GM11168 (cell line): ENCODE data around the gene SPAG9.

Experiments used
- in situ Hi-C: fragments of 300-500 bp; cut with MboI; formaldehyde crosslinking; loops from one replicate; pipeline ENCODE4 v1.12.0; 2022; ENCODE audit warnings: low sequenced_read_pairs; ENCODE audit not compliant: unreplicated experiment

The SPAG9 gene

DNA sequence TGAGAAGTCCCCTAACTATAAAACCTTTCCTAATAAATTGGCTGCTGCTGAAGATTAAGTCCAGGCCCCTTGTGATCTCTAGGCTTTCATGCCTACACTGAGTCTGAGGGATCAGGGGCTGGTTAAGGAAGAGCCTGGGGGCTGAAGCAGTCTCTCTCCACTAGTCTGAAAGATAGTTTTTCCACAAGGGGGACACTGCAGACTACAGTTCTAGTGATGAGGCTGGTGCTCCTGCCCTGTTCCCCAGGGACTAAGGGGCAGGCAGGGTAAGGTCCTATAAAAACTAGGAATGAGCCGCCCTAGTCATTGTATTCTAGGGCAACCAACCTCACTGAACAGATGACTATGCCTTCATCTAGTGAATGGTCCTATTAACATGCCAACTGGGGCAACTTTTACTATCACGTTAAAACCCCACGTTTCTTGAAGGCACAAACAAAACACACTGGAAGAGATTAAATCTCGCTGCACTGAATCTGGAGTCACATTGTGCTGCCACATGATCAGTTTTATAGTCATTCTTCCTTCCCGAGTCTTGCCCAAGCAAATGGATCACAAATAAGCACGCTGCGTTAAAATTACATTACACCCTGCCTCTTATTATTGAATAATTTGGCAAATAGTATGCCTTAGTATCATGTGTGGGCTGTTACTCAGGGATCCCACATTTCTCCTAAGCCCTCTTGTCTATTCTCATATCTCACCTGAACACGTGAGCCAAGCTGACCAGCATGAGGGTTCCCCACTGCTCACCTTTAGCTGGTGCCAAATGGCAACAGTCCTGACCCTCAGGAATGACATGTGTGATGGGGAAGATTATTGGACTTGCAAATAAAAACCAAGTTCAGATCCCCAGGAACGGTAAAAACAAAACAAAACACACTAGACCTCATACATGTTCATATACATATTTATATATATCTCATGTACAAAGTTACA, 159.1 kb downstream of the SPAG9 start:
- in situ Hi-C loops: no loop called here

DNA sequence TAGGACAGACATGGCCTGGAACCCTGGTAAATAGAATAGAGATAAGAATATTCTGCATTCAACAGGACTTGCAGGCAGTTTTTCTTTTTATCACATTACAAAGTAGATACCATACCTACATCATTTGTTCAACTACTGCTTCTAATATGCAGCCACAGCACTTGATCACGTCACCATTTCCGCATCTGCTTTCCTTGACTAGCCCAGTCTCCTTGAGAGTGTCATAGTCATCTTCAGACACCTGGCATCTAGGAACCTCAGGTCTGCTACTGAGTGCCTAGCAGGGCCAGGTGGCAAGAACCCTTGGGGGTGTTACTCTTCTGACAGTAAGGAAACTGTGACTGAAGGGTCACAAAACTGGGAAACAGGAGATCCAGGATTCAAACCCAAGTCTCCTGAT, 161.3 kb downstream of the SPAG9 start:
- in situ Hi-C loops: loop anchor here (5.0 kb wide), 1 partner anchor 97 kb away; no protein-coding TSS in a partner anchor

DNA sequence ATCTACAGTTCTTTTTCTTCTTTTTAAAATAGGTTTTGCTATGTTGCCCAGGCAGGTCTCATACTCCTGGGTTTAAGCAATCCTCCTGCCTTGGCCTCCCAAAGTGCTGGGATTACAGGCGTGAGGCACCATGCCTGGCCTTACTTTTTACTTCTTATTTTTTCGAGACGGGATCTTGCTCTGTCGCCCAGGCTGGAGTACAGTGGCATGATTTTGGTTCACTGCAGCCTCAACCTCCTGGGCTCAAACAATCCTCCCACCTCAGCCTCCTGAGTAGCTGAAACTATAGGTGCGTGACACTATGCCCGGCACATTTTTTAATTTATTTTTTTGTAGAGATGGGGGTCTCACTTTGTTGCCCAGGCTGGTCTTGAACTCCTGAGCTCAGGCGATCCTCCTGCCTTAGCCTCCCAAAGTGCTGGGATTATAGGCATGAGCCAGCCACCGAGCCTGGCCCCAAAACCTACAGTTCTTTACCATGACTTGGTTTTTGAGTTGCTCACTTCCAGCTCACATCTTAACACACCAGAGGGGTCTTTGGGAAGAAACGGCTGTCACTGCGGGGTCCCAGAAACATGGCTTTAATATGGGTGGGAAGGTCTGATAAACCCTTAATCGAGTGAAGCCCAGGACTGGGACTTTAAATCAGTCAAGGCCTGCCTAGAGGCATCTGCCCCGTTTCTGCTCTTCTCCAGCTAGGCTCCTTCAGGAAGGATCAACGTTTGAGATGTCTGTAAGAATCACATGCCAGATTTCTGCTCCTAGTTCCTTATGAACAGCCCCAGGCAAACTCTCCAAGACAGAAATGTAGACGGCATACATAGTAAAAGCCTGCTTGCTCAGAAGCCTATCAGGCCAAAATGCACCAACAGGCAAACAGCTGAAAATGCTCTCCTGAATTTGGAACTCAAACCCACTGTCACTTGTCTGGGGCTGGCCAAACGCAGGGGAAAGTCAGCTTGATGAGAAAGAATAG, 162.8 kb downstream of the SPAG9 start:
- in situ Hi-C loops: loop anchor here (5.0 kb wide), 1 partner anchor 96 kb away; no protein-coding TSS in a partner anchor

DNA sequence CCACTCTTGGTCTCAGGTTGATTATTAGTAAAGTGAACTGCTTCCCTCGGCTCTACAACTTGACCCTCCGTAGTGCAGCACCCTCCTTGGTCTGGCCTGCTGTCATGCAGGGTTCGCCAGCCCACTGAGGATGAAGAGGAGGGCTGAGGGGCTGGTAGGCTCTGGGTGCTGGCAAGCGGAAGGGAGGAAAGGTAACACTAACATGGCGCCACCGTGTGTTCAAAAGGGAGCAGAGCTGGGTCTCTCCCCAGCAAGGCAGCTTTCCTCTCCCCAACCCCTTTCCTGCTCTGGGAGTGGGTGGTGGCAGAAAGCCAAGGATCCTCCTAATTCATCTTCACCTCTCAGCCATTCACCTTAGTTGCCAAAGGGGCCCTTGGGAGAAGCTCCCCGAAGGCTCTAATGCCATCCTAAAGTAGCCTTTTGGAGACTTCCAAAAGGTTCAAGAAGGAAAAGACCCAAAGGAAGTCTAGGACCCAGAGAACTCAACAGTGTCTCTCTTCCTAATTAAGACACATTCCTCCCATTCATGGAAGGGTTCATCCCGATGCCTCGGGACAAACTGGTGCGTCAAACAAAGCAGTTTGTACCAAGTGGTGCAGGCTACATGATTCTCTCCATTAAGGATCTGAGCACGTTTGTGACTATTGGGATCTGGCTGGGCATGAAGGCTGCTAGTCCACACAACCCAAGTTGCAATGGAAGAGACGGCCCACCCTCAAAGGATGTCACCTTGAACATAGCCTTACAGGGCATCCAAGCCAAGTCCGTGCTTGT, 163.7 kb downstream of the SPAG9 start:
- in situ Hi-C loops: loop anchor here (5.0 kb wide), 1 partner anchor 95 kb away; no protein-coding TSS in a partner anchor

DNA sequence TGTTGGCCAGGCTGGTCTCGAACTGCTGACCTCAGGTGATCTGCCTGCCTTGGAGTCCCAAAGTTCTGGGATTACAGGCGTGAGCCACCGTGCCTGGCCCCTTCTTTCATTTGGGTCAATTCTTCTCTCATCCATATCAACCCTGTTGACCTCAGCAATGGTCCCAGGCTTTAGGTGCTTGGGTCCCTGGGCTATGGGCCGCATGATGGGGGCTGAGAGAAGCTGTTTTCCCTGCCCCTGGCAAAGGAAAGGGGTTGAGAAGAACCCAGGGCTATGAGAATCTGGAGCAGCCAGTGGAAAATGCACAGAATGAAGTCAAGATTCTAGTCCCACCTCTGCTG, 164.3 kb downstream of the SPAG9 start:
- in situ Hi-C loops: loop anchor here (5.0 kb wide), 1 partner anchor 94 kb away; no protein-coding TSS in a partner anchor

DNA sequence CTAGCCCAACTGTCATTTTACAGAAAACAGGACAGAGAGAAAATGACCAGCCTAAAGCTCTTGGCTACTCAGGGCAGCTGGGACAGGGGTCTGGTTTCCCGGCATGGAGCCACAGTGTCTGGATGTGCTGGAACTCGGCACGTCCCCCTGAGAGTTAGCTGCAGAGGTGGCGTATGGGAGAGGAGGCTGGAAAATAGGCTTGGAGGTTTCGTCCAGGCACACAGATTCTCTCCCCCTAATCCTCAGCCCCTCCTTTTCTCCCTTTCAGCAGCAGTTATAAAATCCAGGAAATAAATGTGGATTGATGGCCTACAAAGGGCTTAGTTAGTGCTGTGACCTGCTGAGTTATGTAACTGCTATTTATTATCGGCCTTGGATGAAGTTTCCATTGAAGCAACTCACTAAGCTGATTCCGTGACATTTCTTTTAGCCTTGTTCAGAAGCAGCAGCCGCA, 165.0 kb downstream of the SPAG9 start:
- in situ Hi-C loops: loop anchor here (5.0 kb wide), 1 partner anchor 93 kb away; no protein-coding TSS in a partner anchor

DNA sequence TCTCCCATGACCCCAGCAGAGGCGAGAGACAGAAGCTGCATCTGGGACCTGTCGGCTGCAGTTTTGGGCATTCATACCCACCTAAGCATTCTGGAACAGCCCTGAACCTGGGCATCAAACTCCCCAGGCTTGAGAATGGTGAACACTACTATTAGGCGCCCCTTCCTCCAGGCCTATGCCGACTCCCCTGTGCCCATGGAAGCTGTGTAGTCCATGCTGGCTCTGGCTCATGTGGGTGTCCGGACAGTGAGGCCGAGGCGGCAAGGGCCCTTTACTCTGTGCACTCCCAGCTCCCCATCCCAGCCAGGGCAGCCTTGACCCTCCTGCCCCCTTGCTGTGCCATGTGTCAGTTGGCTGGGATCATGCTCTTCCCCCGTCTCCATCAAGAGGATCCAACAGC, 165.5 kb downstream of the SPAG9 start:
- in situ Hi-C loops: loop anchor here (5.0 kb wide), 1 partner anchor 93 kb away; no protein-coding TSS in a partner anchor

DNA sequence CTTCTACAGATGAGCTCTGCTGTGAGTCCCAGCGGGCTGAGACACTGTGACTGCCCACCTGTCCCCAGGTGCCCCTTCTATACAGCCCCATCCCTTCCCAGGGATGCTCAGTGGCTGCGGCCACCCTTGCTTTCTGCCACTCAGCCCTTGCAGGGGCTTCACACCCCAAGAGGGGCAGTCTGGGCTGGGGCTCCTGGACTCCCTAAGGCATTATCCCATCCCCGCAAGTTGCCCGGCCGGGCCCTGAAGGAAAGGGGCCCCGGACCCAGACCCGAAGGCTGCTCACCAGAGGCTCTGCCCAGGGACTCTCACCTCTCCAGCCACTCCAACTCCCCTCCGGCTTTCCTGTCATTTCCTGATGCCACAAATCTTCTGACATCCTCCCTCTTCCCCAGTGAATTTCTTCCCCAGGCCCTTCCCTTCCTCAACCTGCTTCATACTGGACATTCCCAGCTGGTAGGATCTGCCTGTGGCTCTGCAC, 166.0 kb downstream of the SPAG9 start:
- in situ Hi-C loops: loop anchor here (5.0 kb wide), 1 partner anchor 92 kb away; no protein-coding TSS in a partner anchor

DNA sequence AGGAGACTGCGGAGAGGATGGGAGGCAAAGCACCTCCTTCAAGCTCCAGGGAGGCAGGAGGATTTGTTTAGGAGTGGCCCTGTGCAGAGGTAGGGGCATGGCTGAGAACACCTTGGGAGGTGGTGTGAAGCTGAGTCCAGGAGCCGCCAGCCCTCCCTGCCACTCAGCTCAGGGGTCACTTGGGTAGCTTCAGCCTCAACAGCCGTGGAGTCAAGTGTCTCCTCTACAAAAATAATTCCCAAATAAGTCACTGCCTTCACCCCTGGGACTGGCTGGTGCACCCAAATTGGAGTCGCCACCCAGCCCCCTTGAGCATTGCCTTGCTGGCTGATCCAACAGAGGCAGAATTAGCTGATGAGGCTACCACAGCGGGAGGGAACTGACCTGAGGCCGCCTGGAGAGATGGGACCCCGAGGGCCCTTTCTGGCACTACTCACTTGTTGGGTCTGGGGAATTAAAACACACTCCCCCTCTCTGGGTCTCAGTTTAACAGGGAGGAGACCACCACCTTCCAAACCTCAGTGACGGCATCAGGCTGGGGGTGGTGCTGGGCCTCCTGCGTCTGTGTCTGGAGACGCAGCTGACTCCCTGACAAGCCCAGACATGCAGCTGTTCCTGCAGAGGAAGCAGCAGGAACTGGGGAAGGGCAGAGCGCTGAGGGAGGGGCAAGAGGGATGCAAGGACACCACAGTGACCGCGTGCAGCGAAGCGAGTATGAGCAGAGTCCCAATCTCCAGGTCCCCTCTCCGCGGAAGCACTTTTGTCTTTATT, 166.7 kb downstream of the SPAG9 start:
- in situ Hi-C loops: no loop called here

DNA sequence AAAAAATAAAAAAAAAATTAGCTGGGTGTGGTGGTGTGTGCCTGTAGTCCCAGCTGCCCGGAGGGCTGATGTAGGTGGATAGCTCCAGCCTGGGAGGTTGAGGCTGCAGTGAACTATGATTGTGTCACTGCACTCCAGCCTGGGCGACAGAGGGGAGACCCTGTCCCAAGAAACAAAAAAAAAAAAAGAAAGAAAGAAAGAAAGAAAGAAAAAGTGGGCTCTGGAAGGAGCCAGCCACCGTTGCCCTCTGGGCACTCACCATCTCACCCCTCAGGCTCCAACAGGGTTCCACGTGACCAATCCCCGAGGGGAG, 167.2 kb downstream of the SPAG9 start:
- in situ Hi-C loops: no loop called here

DNA sequence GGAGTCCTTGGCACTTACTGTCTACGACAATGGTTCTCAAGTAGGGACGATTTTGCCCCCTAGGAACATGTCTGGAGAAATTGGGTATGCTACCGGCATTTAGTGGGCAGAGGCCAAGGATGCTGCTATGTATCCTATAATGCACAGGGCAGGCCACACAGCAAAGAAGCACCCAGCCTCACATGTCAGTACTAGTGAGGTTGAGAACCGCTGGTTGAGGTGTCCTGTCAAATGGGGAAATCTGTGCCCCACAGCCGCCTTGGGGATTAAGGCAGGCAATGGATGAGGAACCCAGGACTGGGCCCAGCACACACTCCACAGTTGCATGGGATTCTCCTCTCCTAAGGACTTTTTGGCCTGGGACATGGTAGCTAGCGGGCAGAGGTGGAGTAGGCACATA, 167.8 kb downstream of the SPAG9 start:
- in situ Hi-C loops: no loop called here

DNA sequence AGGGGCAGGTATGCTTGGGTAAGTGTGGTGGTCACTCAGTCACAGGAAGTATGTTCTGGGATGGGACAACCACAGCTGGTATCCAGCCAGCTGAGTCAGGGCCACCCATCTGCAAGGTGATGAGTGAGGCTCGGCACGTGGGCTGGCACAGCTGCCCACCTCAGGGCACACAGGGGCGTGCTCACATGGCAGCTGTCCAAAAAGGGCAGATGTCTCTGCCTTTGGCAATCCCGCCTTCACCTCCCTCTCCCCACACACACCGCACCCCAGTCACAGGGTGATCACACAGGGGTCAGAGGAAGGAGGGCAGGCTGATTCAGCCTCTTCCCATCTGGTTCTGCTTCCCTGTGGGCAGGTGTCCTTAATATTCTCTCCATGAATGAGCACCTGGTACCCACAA, 168.7 kb downstream of the SPAG9 start:
- in situ Hi-C loops: no loop called here

DNA sequence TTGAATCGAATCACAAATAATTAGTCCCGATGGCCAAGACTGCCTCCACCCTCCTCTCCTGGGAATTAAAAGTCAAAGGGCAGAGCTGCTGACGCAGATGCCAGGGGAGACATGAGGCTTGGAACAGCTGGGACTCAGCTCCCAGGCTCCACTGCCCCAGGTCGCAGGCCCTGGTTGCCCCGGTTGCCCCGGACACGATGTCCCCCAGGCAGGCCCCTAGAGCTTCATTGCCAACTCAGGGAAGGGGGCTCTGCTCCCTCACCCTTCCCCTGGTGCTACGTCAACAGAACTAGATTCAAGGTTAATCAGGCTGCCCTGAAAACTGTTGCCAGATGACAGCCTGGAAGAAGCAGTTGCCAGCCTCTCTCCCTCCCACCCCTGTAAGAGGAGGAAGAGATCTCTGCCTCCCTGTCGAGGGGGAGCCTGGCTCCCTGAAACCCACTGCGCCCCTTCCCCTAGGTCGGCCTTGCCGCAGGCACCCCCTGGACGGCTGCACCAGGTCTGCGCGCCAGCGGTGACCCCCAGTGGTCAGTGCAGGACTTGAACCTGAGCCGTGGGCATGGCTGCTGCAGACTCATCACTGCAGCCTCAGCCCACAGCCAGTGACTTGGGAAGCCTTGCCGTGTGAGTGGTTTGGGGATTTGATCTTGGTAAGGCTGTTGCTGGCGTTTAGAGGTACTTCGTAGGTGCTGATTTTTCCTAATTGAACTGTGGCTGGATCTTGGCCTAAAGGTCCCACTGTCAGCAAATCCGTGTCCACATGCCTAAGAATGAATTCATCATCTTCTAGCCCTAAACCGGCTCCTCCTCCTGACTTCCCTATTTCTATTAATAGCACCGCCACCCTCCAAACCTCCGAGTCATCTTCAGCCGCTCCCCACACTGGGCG, 170.4 kb downstream of the SPAG9 start:
- in situ Hi-C loops: no loop called here

DNA sequence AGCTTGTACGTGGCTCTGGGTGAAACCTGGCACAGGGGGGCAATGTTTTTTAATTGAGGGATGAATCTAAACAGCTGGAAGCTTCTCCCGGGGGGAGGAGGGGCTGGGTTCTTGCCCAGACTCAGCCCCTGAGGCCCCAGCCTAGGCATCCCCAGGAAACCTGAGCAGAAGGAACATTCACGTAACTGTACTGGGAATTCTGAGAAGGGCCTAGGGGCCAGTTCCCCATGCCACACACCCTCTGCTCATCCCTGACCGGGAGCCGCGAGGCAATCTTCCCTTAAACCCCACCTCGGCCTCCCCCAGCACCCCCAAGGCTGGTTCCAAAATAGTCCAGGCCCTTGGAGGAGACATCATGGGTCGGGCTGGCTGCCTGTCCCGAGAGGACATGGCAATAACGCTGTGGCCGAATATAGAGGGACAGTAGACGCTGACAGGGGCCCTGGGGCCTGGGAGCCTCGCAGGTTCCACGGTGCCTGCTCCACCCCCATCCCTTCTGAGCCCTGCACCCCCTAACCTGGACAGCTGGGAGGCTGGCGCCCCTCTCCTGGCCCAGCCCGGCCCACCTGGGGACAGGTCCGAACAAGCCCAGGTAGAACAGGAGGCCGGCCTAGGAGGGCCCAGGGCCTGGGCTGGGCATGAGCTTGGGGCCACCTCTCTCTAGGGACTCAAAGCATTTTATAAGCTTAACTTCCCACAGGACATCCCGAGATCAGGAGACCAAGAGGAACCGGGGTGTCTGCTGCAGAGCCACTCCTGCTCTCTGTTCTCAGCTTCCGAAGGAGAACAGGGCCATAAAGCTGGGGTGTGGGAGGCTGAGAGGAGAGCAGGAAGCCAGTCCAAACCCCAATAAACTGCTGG, 171.3 kb downstream of the SPAG9 start:
- in situ Hi-C loops: no loop called here

DNA sequence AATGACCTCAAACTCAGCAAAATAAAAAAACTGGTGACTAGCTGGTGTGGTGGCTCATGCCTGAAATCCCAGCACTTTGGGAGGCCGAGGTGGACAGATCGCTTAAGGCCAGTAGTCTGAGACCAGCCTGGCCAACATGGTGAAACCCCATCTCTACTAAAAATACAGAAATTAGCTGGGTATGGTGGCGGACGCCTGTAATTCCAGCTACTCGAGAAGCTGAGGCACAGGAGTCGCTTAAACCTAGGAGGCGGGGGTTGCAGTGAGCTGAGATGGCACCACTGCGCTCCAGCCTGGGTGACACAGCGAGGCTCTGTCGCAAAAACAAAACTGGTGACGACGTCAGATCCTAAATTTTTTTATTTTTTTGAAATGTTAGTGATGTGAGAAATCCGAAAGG, 172.0 kb downstream of the SPAG9 start:
- in situ Hi-C loops: no loop called here

DNA sequence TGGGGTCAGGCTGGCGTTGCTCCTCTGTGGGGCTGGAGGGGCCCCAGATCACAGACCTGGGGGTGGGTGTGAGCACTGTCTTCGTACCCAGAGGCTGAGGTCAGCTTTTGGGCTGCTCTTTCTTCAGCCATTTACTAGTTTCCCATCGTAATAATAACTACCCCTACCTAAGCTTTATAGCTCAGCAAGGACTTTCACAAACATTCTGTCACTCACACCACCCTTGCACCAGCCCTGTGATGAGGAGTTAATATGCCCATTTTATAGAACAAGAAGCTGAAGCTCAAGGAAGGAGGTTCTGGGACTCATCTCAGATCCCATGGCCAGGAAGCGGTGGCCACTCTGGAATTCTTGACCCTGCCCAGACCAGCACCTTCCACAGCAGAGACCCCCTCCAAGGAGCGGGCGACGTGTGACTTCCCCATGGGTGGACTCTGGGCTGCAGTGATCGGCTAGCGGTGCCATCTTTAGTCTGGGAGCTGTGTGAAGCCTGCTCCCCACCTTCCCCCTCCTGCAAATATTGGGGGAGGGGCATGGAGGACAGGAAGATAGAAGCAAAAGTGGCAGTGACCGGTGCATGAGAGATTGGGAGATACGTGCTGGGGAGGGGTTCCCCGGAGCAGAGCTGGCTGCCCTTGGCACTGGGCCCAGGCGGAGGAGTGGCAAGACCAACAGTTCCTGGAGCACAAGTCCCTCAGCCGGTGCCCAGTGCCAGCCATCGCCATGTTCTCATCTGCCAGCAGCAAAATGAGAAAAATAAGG, 172.7 kb downstream of the SPAG9 start:
- in situ Hi-C loops: no loop called here
